Measurements from ENCODE around the gene ING4. TPM values are rescaled to one million over a fixed set of nuclear protein-coding genes. Genes with fewer than 3 reads are reported as not detected.

Gene ING4
- total and polyA plus RNA-seq, 2 of the 13 experiments (the other 11 are each of a cell fraction or from before 2014, with no cell fraction given): 14.4 to 32.4 TPM

GRCh38 chr12:6662906-6663742 lies at the start of gene ING4 (continued):
- TF ChIP-seq RARA (CRISPR knock-in tag; IDR thresholded peaks at IDR 0.05) (peak; percentile 20; the same call in 1 of the 2 replicates), RAD51 (IDR thresholded peaks at IDR 0.05; ENCODE audit: borderline replicate concordance) (no peak), NFKB2 (CRISPR knock-in tag; IDR thresholded peaks at IDR 0.05; ENCODE audit: borderline replicate concordance) (no peak), PHF5A (CRISPR knock-in tag; IDR thresholded peaks at IDR 0.05; ENCODE audit: low read depth, unreplicated experiment) (no peak), ZFP36 (IDR thresholded peaks at IDR 0.05; ENCODE audit: borderline replicate concordance, low read depth, low read length, partially characterized antibody) (peak; percentile 34), ZNF101 (CRISPR knock-in tag; IDR thresholded peaks at IDR 0.05; ENCODE audit: borderline replicate concordance, low read depth) (no peak), SMARCE1 (IDR thresholded peaks at IDR 0.05; ENCODE audit: borderline replicate concordance) (no peak), MLLT10 (CRISPR knock-in tag; IDR thresholded peaks at IDR 0.05) (no peak), JUND (CRISPR knock-in tag; IDR thresholded peaks at IDR 0.05) (peak; percentile 65), ZNF562 (CRISPR knock-in tag; IDR thresholded peaks at IDR 0.05; ENCODE audit: borderline replicate concordance) (no peak), ZNF274 (CRISPR knock-in tag; IDR thresholded peaks at IDR 0.05) (peak; percentile 68; the same call in 1 of the 2 replicates), ZNF720 (CRISPR knock-in tag; IDR thresholded peaks at IDR 0.05) (0 out of 2 replicates have a peak, but pooled peaks have one; percentile 51), ZNF549 (CRISPR knock-in tag; IDR thresholded peaks at IDR 0.05) (no peak), HOXA7 (CRISPR knock-in tag; IDR thresholded peaks at IDR 0.05) (no peak), FOXM1 (CRISPR knock-in tag; IDR thresholded peaks at IDR 0.05) (no peak), PHF20 (CRISPR knock-in tag; IDR thresholded peaks at IDR 0.05) (peak; percentile 98), ATM (IDR thresholded peaks at IDR 0.05; ENCODE audit: borderline replicate concordance) (no peak), FOXO4 (CRISPR knock-in tag; conservative IDR thresholded peaks at IDR 0.05) (no peak), EHMT2 (IDR thresholded peaks at IDR 0.05; ENCODE audit: borderline replicate concordance, low read depth, low read length) (peak; percentile 87), MIXL1 (CRISPR knock-in tag; IDR thresholded peaks at IDR 0.05) (no peak; the same call in 1 of the 2 replicates)
- TF ChIP-seq, protein P1, sequence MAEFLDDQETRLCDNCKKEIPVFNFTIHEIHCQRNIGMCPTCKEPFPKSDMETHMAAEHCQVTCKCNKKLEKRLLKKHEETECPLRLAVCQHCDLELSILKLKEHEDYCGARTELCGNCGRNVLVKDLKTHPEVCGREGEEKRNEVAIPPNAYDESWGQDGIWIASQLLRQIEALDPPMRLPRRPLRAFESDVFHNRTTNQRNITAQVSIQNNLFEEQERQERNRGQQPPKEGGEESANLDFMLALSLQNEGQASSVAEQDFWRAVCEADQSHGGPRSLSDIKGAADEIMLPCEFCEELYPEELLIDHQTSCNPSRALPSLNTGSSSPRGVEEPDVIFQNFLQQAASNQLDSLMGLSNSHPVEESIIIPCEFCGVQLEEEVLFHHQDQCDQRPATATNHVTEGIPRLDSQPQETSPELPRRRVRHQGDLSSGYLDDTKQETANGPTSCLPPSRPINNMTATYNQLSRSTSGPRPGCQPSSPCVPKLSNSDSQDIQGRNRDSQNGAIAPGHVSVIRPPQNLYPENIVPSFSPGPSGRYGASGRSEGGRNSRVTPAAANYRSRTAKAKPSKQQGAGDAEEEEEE (CRISPR knock-in tag; IDR thresholded peaks at IDR 0.05; ENCODE audit: borderline replicate concordance): no peak
- TF ChIP-seq, protein P2, sequence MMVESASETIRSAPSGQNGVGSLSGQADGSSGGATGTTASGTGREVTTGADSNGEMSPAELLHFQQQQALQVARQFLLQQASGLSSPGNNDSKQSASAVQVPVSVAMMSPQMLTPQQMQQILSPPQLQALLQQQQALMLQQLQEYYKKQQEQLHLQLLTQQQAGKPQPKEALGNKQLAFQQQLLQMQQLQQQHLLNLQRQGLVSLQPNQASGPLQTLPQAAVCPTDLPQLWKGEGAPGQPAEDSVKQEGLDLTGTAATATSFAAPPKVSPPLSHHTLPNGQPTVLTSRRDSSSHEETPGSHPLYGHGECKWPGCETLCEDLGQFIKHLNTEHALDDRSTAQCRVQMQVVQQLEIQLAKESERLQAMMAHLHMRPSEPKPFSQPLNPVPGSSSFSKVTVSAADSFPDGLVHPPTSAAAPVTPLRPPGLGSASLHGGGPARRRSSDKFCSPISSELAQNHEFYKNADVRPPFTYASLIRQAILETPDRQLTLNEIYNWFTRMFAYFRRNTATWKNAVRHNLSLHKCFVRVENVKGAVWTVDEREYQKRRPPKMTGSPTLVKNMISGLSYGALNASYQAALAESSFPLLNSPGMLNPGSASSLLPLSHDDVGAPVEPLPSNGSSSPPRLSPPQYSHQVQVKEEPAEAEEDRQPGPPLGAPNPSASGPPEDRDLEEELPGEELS (CRISPR knock-in tag; IDR thresholded peaks at IDR 0.05): peak; percentile 69; the same call in 1 of the 2 replicates
- TF ChIP-seq, protein P3, sequence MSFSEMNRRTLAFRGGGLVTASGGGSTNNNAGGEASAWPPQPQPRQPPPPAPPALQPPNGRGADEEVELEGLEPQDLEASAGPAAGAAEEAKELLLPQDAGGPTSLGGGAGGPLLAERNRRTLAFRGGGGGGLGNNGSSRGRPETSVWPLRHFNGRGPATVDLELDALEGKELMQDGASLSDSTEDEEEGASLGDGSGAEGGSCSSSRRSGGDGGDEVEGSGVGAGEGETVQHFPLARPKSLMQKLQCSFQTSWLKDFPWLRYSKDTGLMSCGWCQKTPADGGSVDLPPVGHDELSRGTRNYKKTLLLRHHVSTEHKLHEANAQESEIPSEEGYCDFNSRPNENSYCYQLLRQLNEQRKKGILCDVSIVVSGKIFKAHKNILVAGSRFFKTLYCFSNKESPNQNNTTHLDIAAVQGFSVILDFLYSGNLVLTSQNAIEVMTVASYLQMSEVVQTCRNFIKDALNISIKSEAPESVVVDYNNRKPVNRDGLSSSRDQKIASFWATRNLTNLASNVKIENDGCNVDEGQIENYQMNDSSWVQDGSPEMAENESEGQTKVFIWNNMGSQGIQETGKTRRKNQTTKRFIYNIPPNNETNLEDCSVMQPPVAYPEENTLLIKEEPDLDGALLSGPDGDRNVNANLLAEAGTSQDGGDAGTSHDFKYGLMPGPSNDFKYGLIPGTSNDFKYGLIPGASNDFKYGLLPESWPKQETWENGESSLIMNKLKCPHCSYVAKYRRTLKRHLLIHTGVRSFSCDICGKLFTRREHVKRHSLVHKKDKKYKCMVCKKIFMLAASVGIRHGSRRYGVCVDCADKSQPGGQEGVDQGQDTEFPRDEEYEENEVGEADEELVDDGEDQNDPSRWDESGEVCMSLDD (CRISPR knock-in tag; IDR thresholded peaks at IDR 0.05; ENCODE audit: borderline replicate concordance): peak; percentile 90; the same call in 1 of the 2 replicates
